Measurements from ENCODE around the gene P2RX7. TPM values are rescaled to one million over a fixed set of nuclear protein-coding genes. Genes with fewer than 3 reads are reported as not detected.

The P2RX7 gene
- total and polyA plus RNA-seq, 9 of the 15 experiments (the other 6 are each of a cell fraction or from before 2014, with no cell fraction given), result 0.04 to 0.65 (median 0.30) TPM

GRCh38 chr12:121209624-121210572, 77.2 kb downstream of the P2RX7 start, which contains the start of gene P2RX4 (continued):
- peak; percentile 68 for TF ChIP-seq REST (IDR thresholded peaks at IDR 0.05; ENCODE audit: borderline replicate concordance)
- TF ChIP-seq REST (CRISPR knock-in tag; IDR thresholded peaks at IDR 0.05; ENCODE audit: low read depth), result 0 out of 2 replicates have a peak, but pooled peaks have one; percentile 60
- TF ChIP-seq BRCA1 (IDR thresholded peaks at IDR 0.05), result no peak
- no peak for TF ChIP-seq BRCA1 (CRISPR knock-in tag; IDR thresholded peaks at IDR 0.05)
- no peak for TF ChIP-seq ZNF41 (CRISPR knock-in tag; conservative IDR thresholded peaks at IDR 0.05)
- no peak for TF ChIP-seq SIX5 (IDR thresholded peaks at IDR 0.05; ENCODE audit: borderline replicate concordance in 1 of 2, insufficient read depth in 1 of 2, low read depth in 1 of 2, low read length in 2 of 2)
- TF ChIP-seq PPARD (CRISPR knock-in tag; IDR thresholded peaks at IDR 0.05), result no peak
- no peak for TF ChIP-seq ZSCAN29 (IDR thresholded peaks at IDR 0.05)
- TF ChIP-seq GTF2A2 (tag; IDR thresholded peaks at IDR 0.05), result no peak
- TF ChIP-seq STAT6 (CRISPR knock-in tag; IDR thresholded peaks at IDR 0.05), result no peak
- TF ChIP-seq MCM2 (IDR thresholded peaks at IDR 0.05; ENCODE audit: low read depth), result no peak
- peak in 1 of 2 experiments; percentile 60; a peak in 1 of 4 replicates for TF ChIP-seq KDM4B (IDR thresholded peaks at IDR 0.05; ENCODE audit: borderline replicate concordance in 2 of 2, low read depth in 1 of 2)
- no peak for TF ChIP-seq PATZ1 (CRISPR knock-in tag; IDR thresholded peaks at IDR 0.05; ENCODE audit: borderline replicate concordance)
- no peak for TF ChIP-seq SPI1 (IDR thresholded peaks at IDR 0.05; ENCODE audit: borderline replicate concordance, low read depth, low read length)
- TF ChIP-seq ZKSCAN1 (IDR thresholded peaks at IDR 0.05; ENCODE audit: low read depth, low read length), result no peak
